GM18498 (cell line): ENCODE measurements around the gene ADARB1.
"Not testable (repeated sequence)": the region's sequence is repeated elsewhere in the genome, so short reads cannot be mapped to it uniquely, and the experiment has no call there.

Source experiments
- ATAC-seq: cut with Tn5 transposase; IDR thresholded peaks from one replicate; pipeline ENCODE4 v1.9.1; 2021; ENCODE audit warnings: mild to moderate bottlenecking, moderate library complexity; ENCODE audit not compliant: unreplicated experiment

ADARB1 gene

GRCh38 chr21:45074048-45074817 lies at the start of gene ADARB1:
TSS of gene ADARB1 (plus strand) at chr21:45074580. CDS start at chr21:45171657, 97,077 bp downstream.
- ATAC-seq = peak; percentile 78

- no peak for ATAC-seq
Observed at GRCh38 chr21:45026066-45026745, 48.2 kb upstream of the ADARB1 start.

GRCh38 chr21:45026826-45027225 lies 47.6 kb upstream of the ADARB1 start:
- ATAC-seq = no peak

- no peak for ATAC-seq
Observed at GRCh38 chr21:45027241-45028196, 46.9 kb upstream of the ADARB1 start.

GRCh38 chr21:45028645-45029044 lies 45.7 kb upstream of the ADARB1 start:
- not testable (repeated sequence) for ATAC-seq

- no peak for ATAC-seq
Observed at GRCh38 chr21:45029298-45029947, 45.0 kb upstream of the ADARB1 start.

GRCh38 chr21:45029948-45030681 lies 44.3 kb upstream of the ADARB1 start:
- no peak for ATAC-seq

- ATAC-seq = no peak
Observed at GRCh38 chr21:45030682-45031570, 43.5 kb upstream of the ADARB1 start.

GRCh38 chr21:45031571-45032191 lies 42.7 kb upstream of the ADARB1 start:
- ATAC-seq = no peak

GRCh38 chr21:45032332-45032731 lies 42.0 kb upstream of the ADARB1 start:
- no peak for ATAC-seq

GRCh38 chr21:45032977-45033710 lies 41.2 kb upstream of the ADARB1 start:
- no peak for ATAC-seq

GRCh38 chr21:45033791-45034555 lies 40.4 kb upstream of the ADARB1 start:
- no peak for ATAC-seq

GRCh38 chr21:45034556-45035476 lies 39.6 kb upstream of the ADARB1 start:
- ATAC-seq = no peak

GRCh38 chr21:45035477-45035848 lies 38.9 kb upstream of the ADARB1 start:
- ATAC-seq = no peak

GRCh38 chr21:45036630-45037029 lies 37.8 kb upstream of the ADARB1 start:
- no peak for ATAC-seq

- ATAC-seq = no peak
Observed at GRCh38 chr21:45037986-45038385, 36.4 kb upstream of the ADARB1 start.
